Loucy (cell line): ENCODE data around the gene MAN2C1.

Source experiments
- H2AFZ ChIP-seq: fragments of 200-600 bp; sonication (generic); 2 replicates; pipeline ENCODE4 v1.6.0; 2016; ENCODE audit warnings: antibody characterized with exemption, mild to moderate bottlenecking, low read length, moderate library complexity
- H3F3A ChIP-seq: fragments of 200-600 bp; 2 replicates; pipeline ENCODE4 v1.6.0; 2016; ENCODE audit warnings: antibody characterized with exemption, low read depth, mild to moderate bottlenecking
- H3K27me3 ChIP-seq: fragments of 200-600 bp; sonication (generic); 2 replicates; pipeline ENCODE4 v1.6.1; 2014; ENCODE audit warnings: low read length, mild to moderate bottlenecking; ENCODE audit not compliant: insufficient read depth, poor library complexity, severe bottlenecking
- H3K36me3 ChIP-seq: fragments of 200-600 bp; sonication (generic); 2 replicates; pipeline ENCODE4 v1.6.1; 2016; ENCODE audit warnings: low read length; ENCODE audit not compliant: insufficient read depth
- H3K4me1 ChIP-seq: fragments of 200-600 bp; sonication (generic); 2 replicates; pipeline ENCODE4 v1.5.1; 2014; ENCODE audit warnings: low read length, mild to moderate bottlenecking; ENCODE audit not compliant: insufficient read depth, poor library complexity, severe bottlenecking
- H3K4me2 ChIP-seq: fragments of 200-600 bp; sonication (generic); 2 replicates; pipeline ENCODE4 v1.6.0; 2014; ENCODE audit warnings: antibody characterized with exemption, low read length, low read depth, mild to moderate bottlenecking; ENCODE audit not compliant: poor library complexity, severe bottlenecking
- H3K4me3 ChIP-seq: fragments of 200-600 bp; sonication (generic); 2 replicates; pipeline ENCODE4 v1.5.1; 2014; ENCODE audit warnings: low read length, mild to moderate bottlenecking, mixed read lengths; ENCODE audit not compliant: poor library complexity, severe bottlenecking
- H3K79me2 ChIP-seq: fragments of 200-600 bp; sonication (generic); 2 replicates; pipeline ENCODE4 v1.6.1; 2014; ENCODE audit warnings: low read length; ENCODE audit not compliant: insufficient read depth
- H3K9ac ChIP-seq: fragments of 200-600 bp; sonication (generic); 2 replicates; pipeline ENCODE4 v1.6.0; 2014; ENCODE audit warnings: mild to moderate bottlenecking, low read depth, low read length, moderate library complexity; ENCODE audit not compliant: poor library complexity, severe bottlenecking
- H3K9me2 ChIP-seq: fragments of 200-600 bp; sonication (generic); replicated peaks from 2 replicates; pipeline ENCODE4 v1.6.1; 2016; ENCODE audit warnings: low read depth, low read length, mixed read lengths
- H3K9me3 ChIP-seq: fragments of 200-600 bp; sonication (generic); 2 replicates; pipeline ENCODE4 v1.6.1; 2014; ENCODE audit warnings: mild to moderate bottlenecking, antibody characterized with exemption, low read length, low read depth; ENCODE audit not compliant: insufficient read depth
- H4K20me1 ChIP-seq: fragments of 200-600 bp; sonication (generic); 2 replicates; pipeline ENCODE4 v1.6.0; 2014; ENCODE audit warnings: antibody characterized with exemption, low read length, mild to moderate bottlenecking; ENCODE audit not compliant: insufficient read depth, poor library complexity, severe bottlenecking
- CTCF ChIP-seq: fragments of 200-600 bp; sonication (generic); conservative IDR thresholded peaks from 2 replicates; pipeline ENCODE4 v1.5.1; 2014; ENCODE audit warnings: mild to moderate bottlenecking, antibody characterized with exemption, low read length
- EZH2phosphoT487 ChIP-seq: fragments of 200-600 bp; IDR thresholded peaks from 2 replicates; pipeline ENCODE4 v1.6.1; 2018; ENCODE audit warnings: antibody characterized with exemption, mild to moderate bottlenecking, moderate library complexity, borderline replicate concordance

MAN2C1 gene

GRCh38 chr15:75359537-75360250 lies 8.7 kb downstream of the MAN2C1 start:
- H3K27me3 ChIP-seq, result no peaks in the 10 kb centered on the region
- no peak overlapping the region for H3K4me2 ChIP-seq
- H3K9me3 ChIP-seq, result no peaks in the 10 kb centered on the region
- H3K79me2 ChIP-seq, result no peaks in the 10 kb centered on the region
- H3F3A ChIP-seq, result no peaks in the 10 kb centered on the region
- H3K36me3 ChIP-seq, result peaks cover 8% of the 10 kb centered on the region; the same call in 1 of the 2 replicates
- no peak overlapping the region for H3K9ac ChIP-seq
- H3K4me1 ChIP-seq, result no peaks in the 10 kb centered on the region
- no peak overlapping the region for H3K4me3 ChIP-seq
- no peaks in the 10 kb centered on the region for H4K20me1 ChIP-seq
- H3K9me2 ChIP-seq, result no peaks in the 10 kb centered on the region
- H2AFZ ChIP-seq, result no peak overlapping the region
- no peak for TF ChIP-seq EZH2phosphoT487
- TF ChIP-seq CTCF, result no peak

DNA sequence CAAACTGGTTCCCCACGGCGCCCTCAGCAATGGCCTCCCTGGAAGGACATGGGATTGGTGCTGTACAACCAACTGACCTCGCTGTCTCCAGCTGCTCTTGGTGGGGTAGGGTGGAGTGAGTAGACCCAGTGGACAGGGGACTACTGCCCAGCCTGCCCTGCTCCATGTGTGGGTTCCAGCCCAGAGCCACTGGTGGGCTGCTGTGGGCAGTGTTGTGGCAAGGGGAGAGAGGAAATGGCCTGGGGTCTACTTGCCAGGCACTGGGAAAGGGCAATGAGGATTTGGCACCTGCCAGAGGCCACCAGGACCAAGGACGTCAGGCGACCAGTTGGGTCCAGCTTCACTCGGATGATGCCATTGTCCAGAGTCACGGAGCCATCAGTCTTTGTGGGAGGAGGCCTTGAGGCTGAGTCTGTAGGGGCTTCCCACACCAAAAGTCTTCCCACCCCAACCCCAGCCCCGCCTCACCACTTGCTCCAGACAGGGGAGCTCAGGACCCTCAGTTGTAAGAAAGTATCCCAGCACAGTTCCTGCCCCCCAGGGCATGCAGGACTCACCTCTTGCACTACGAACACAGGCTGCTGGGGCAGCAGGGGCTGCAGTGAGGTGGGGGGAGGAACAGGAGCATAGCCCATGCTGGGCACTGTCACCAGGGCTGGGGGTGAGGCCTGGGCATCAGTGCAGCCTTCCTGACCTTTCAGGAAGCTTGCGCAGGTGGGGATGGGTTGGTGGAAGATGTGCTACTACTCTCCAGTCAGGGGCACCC lies 9.5 kb downstream of the MAN2C1 start:
- H3K9ac ChIP-seq, result no peak overlapping the region
- H2AFZ ChIP-seq, result no peak overlapping the region
- H3K4me3 ChIP-seq, result no peak overlapping the region
- no peaks in the 10 kb centered on the region for H4K20me1 ChIP-seq
- no peaks in the 10 kb centered on the region for H3K79me2 ChIP-seq
- no peaks in the 10 kb centered on the region for H3K27me3 ChIP-seq
- no peaks in the 10 kb centered on the region for H3K4me1 ChIP-seq
- H3K9me3 ChIP-seq, result no peaks in the 10 kb centered on the region
- H3K36me3 ChIP-seq, result peaks cover 8% of the 10 kb centered on the region; the same call in 1 of the 2 replicates
- TF ChIP-seq EZH2phosphoT487, result no peak
- TF ChIP-seq CTCF, result no peak
- H3F3A ChIP-seq, result no peaks in the 10 kb centered on the region
- no peaks in the 10 kb centered on the region for H3K9me2 ChIP-seq
- H3K4me2 ChIP-seq, result no peak overlapping the region

- no peaks in the 10 kb centered on the region for H3K79me2 ChIP-seq
Observed at GRCh38 chr15:75357976-75358673, 10.3 kb downstream of the MAN2C1 start.

More at GRCh38 chr15:75357976-75358673, 10.3 kb downstream of the MAN2C1 start:
- no peaks in the 10 kb centered on the region for H3K27me3 ChIP-seq
- no peaks in the 10 kb centered on the region for H3K9me3 ChIP-seq
- H3K9me2 ChIP-seq, result no peaks in the 10 kb centered on the region
- H3K4me1 ChIP-seq, result no peaks in the 10 kb centered on the region
- no peak for TF ChIP-seq EZH2phosphoT487
- TF ChIP-seq CTCF, result no peak
- H4K20me1 ChIP-seq, result no peaks in the 10 kb centered on the region
- peaks cover 8% of the 10 kb centered on the region; the same call in 1 of the 2 replicates for H3K36me3 ChIP-seq
- no peak overlapping the region for H3K9ac ChIP-seq
- no peaks in the 10 kb centered on the region for H3F3A ChIP-seq
- no peak overlapping the region for H3K4me3 ChIP-seq
- no peak overlapping the region for H3K4me2 ChIP-seq
- H2AFZ ChIP-seq, result no peak overlapping the region
